WTC11 (cell line): ENCODE measurements around the gene VSIG10. TPM values are rescaled to one million over a fixed set of nuclear protein-coding genes. Genes with fewer than 3 reads are reported as not detected.

Experiments
- AFF4 ChIP-seq: sonication (generic); formaldehyde crosslinking; IDR thresholded peaks from 2 replicates; pipeline ENCODE4 v1.8.1; 2023; ENCODE audit warnings: mild to moderate bottlenecking, missing genetic modification reagents, borderline replicate concordance
- ARID4B ChIP-seq: sonication (generic); formaldehyde crosslinking; IDR thresholded peaks from 2 replicates; pipeline ENCODE4 v1.8.0; 2023; ENCODE audit warnings: missing genetic modification reagents, mild to moderate bottlenecking, borderline replicate concordance
- ATF3 ChIP-seq: sonication (generic); formaldehyde crosslinking; conservative IDR thresholded peaks from 2 replicates; pipeline ENCODE4 v1.8.1; 2022; ENCODE audit warnings: mild to moderate bottlenecking, missing genetic modification reagents
- CDX4 ChIP-seq: fragments of 250-450 bp; sonication (Bioruptor Pico); IDR thresholded peaks from 2 replicates; pipeline ENCODE4 v1.9.0; 2021; ENCODE audit warnings: moderate library complexity, mild to moderate bottlenecking, inconsistent platforms, borderline replicate concordance
- ELF4 ChIP-seq: sonication (generic); formaldehyde crosslinking; IDR thresholded peaks from 2 replicates; pipeline ENCODE4 v1.8.1; 2022; ENCODE audit warnings: low read depth, mild to moderate bottlenecking, moderate library complexity, missing genetic modification reagents
- EMX1 ChIP-seq: fragments of 250-450 bp; sonication (Bioruptor Pico); IDR thresholded peaks from 2 replicates; pipeline ENCODE4 v1.8.0; 2021; ENCODE audit warnings: mild to moderate bottlenecking
- ETV6 ChIP-seq: sonication (generic); formaldehyde crosslinking; IDR thresholded peaks from 2 replicates; pipeline ENCODE4 v1.8.1; 2022; ENCODE audit warnings: mild to moderate bottlenecking, missing genetic modification reagents
- GRHL2 ChIP-seq: fragments of 250-450 bp; sonication (Bioruptor Pico); IDR thresholded peaks from 2 replicates; pipeline ENCODE4 v1.8.0; 2022; ENCODE audit warnings: mild to moderate bottlenecking, moderate library complexity; ENCODE audit not compliant: insufficient replicate concordance, severe bottlenecking
- IRF2 ChIP-seq: sonication (generic); formaldehyde crosslinking; IDR thresholded peaks from 2 replicates; pipeline ENCODE4 v1.8.0; 2022; ENCODE audit warnings: low read depth, missing genetic modification reagents, borderline replicate concordance
- JAZF1 ChIP-seq: fragments of 250-450 bp; sonication (Bioruptor Pico); IDR thresholded peaks from 2 replicates; pipeline ENCODE4 v1.9.0; 2021; ENCODE audit warnings: moderate library complexity, mild to moderate bottlenecking, inconsistent platforms
- MLX ChIP-seq: sonication (generic); formaldehyde crosslinking; IDR thresholded peaks from 2 replicates; pipeline ENCODE4 v1.8.1; 2023; ENCODE audit warnings: mild to moderate bottlenecking, missing genetic modification reagents, moderate library complexity
- NFYB ChIP-seq: sonication (generic); formaldehyde crosslinking; conservative IDR thresholded peaks from 2 replicates; pipeline ENCODE4 v1.8.0; 2022; ENCODE audit warnings: low read depth, missing genetic modification reagents
- NR3C1 ChIP-seq: sonication (generic); formaldehyde crosslinking; conservative IDR thresholded peaks from 2 replicates; pipeline ENCODE4 v1.8.1; 2023; ENCODE audit warnings: low read depth, mild to moderate bottlenecking, missing genetic modification reagents
- OVOL2 ChIP-seq: fragments of 250-450 bp; sonication (Bioruptor Pico); IDR thresholded peaks from 2 replicates; pipeline ENCODE4 v1.9.0; 2021; ENCODE audit warnings: mild to moderate bottlenecking, borderline replicate concordance
- RELA ChIP-seq: sonication (generic); formaldehyde crosslinking; IDR thresholded peaks from 2 replicates; pipeline ENCODE4 v1.8.1; 2022; ENCODE audit warnings: missing genetic modification reagents, mild to moderate bottlenecking, borderline replicate concordance
- SMAD4 ChIP-seq: sonication (generic); formaldehyde crosslinking; IDR thresholded peaks from 2 replicates; pipeline ENCODE4 v1.8.0; 2022; ENCODE audit warnings: mild to moderate bottlenecking, missing genetic modification reagents
- SP1 ChIP-seq: sonication (generic); formaldehyde crosslinking; conservative IDR thresholded peaks from 2 replicates; pipeline ENCODE4 v1.8.1; 2022; ENCODE audit warnings: missing genetic modification reagents
- TEAD1 ChIP-seq: sonication (generic); formaldehyde crosslinking; IDR thresholded peaks from 2 replicates; pipeline ENCODE4 v1.8.0; 2022; ENCODE audit warnings: mild to moderate bottlenecking, missing genetic modification reagents
- USF1 ChIP-seq: sonication (generic); formaldehyde crosslinking; IDR thresholded peaks from 2 replicates; pipeline ENCODE4 v1.8.0; 2022; ENCODE audit warnings: mild to moderate bottlenecking, missing genetic modification reagents
- USF2 ChIP-seq: sonication (generic); formaldehyde crosslinking; IDR thresholded peaks from 2 replicates; pipeline ENCODE4 v1.8.1; 2023; ENCODE audit warnings: mild to moderate bottlenecking, missing genetic modification reagents, moderate library complexity
- ZMAT4 ChIP-seq: fragments of 250-450 bp; sonication (Bioruptor Pico); IDR thresholded peaks from 2 replicates; pipeline ENCODE4 v1.9.0; 2021; ENCODE audit warnings: mild to moderate bottlenecking
- ZNF121 ChIP-seq: sonication (generic); formaldehyde crosslinking; IDR thresholded peaks from 2 replicates; pipeline ENCODE4 v1.8.0; 2023; ENCODE audit warnings: missing genetic modification reagents
- ZNF263 ChIP-seq: sonication (generic); formaldehyde crosslinking; IDR thresholded peaks from 2 replicates; pipeline ENCODE4 v1.8.1; 2022; ENCODE audit warnings: low read depth, mild to moderate bottlenecking, moderate library complexity, missing genetic modification reagents
- ZNF317 ChIP-seq: sonication (generic); formaldehyde crosslinking; IDR thresholded peaks from 2 replicates; pipeline ENCODE4 v1.8.1; 2023; ENCODE audit warnings: low read depth, mild to moderate bottlenecking, moderate library complexity, missing genetic modification reagents, borderline replicate concordance
- ZNF396 ChIP-seq: fragments of 250-450 bp; sonication (Bioruptor Pico); IDR thresholded peaks from 2 replicates; pipeline ENCODE4 v1.8.0; 2021; ENCODE audit warnings: mild to moderate bottlenecking, moderate library complexity, borderline replicate concordance
- ZNF425 ChIP-seq: fragments of 250-450 bp; sonication (Bioruptor Pico); conservative IDR thresholded peaks from 2 replicates; pipeline ENCODE4 v1.9.0; 2021; ENCODE audit warnings: mild to moderate bottlenecking
- total RNA-seq: library from RNA; stranded (reverse); gene quantifications from 3 replicates; pipeline ENCODE4 v1.2.3, GENCODE V29; 2021

VSIG10 gene
- total RNA-seq, 1 experiment from 2014 or later: 82.5 TPM

- no peak for TF ChIP-seq ZNF425 (CRISPR knock-in tag)
- no peak for TF ChIP-seq ZNF396 (CRISPR knock-in tag)
- TF ChIP-seq ZNF317 (CRISPR knock-in tag): no peak
- no peak for TF ChIP-seq GRHL2
- TF ChIP-seq ZNF121 (CRISPR knock-in tag): peak; percentile 88
- TF ChIP-seq ETV6: no peak
- TF ChIP-seq USF2 (CRISPR knock-in tag): no peak
- TF ChIP-seq ZNF263 (CRISPR knock-in tag): no peak
- no peak for TF ChIP-seq ELF4 (CRISPR knock-in tag)
- TF ChIP-seq AFF4 (CRISPR knock-in tag): no peak
- TF ChIP-seq CDX4 (CRISPR knock-in tag): no peak
- TF ChIP-seq NFYB: no peak
- no peak for TF ChIP-seq USF1
- no peak for TF ChIP-seq ATF3 (CRISPR knock-in tag)
- no peak for TF ChIP-seq IRF2 (CRISPR knock-in tag)
- no peak for TF ChIP-seq ARID4B (CRISPR knock-in tag)
- no peak for TF ChIP-seq NR3C1
- TF ChIP-seq SMAD4 (CRISPR knock-in tag): no peak
- no peak for TF ChIP-seq SP1 (CRISPR knock-in tag)
- TF ChIP-seq TEAD1 (CRISPR knock-in tag): peak; percentile 90; the same call in 1 of the 2 replicates
- TF ChIP-seq OVOL2 (CRISPR knock-in tag): no peak
- TF ChIP-seq ZMAT4: no peak
- no peak for TF ChIP-seq RELA (CRISPR knock-in tag)
- TF ChIP-seq EMX1 (CRISPR knock-in tag): no peak; the same call in 1 of the 2 replicates
- no peak for TF ChIP-seq MLX (CRISPR knock-in tag)
- no peak for TF ChIP-seq JAZF1 (CRISPR knock-in tag)
Observed at GRCh38 chr12:118119449-118119879, 15.7 kb upstream of the VSIG10 start (continued).
